Liver (tissue), 9 donors: ENCODE results near the gene RPGRIP1L. TPM values are rescaled to one million over a fixed set of nuclear protein-coding genes. Genes with fewer than 3 reads are reported as not detected.

Experiments
- DNase-seq: peaks from one replicate; pipeline ENCODE4 v3.0.0-alpha.2; 2017; ENCODE audit warnings: low spot score
- H3K27ac ChIP-seq, 2 donors: one replicate each; pipeline ENCODE4 v1.7.0; 2013; ENCODE audit warnings: inconsistent platforms in 2 of 2, low read length in 2 of 2, control low read depth in 1 of 2, low read depth in 1 of 2, mild to moderate bottlenecking in 1 of 2
- H3K27me3 ChIP-seq, 4 donors: one replicate each; pipeline versions ENCODE4 v1.6.1 to v1.7.0; 2013; ENCODE audit warnings: low read length in 3 of 4, inconsistent platforms in 1 of 4, mild to moderate bottlenecking in 1 of 4, moderate library complexity in 1 of 4; ENCODE audit not compliant: control insufficient read depth in 4 of 4, insufficient read depth in 4 of 4
- H3K36me3 ChIP-seq, 4 donors: one replicate each; pipeline versions ENCODE4 v1.6.1 to v1.7.0; 2013; ENCODE audit warnings: low read length in 3 of 4, mild to moderate bottlenecking in 3 of 4, low read depth in 1 of 4, moderate library complexity in 1 of 4; ENCODE audit not compliant: control insufficient read depth in 4 of 4, insufficient read depth in 3 of 4
- H3K4me1 ChIP-seq, 4 donors: one replicate each; pipeline versions ENCODE4 v1.6.1 to v1.7.0; 2013; ENCODE audit warnings: low read length in 3 of 4, mild to moderate bottlenecking in 3 of 4, moderate library complexity in 1 of 4; ENCODE audit not compliant: control insufficient read depth in 4 of 4, insufficient read depth in 4 of 4
- H3K4me3 ChIP-seq, 3 donors: one replicate each; pipeline versions ENCODE4 v1.6.1 to v1.7.0; 2013; ENCODE audit warnings: low read length in 3 of 3, control low read depth in 1 of 3, low read depth in 1 of 3, mild to moderate bottlenecking in 1 of 3
- H3K9ac ChIP-seq, 2 donors: one replicate each; pipeline ENCODE4 v1.7.0; 2013; ENCODE audit warnings: low read length in 2 of 2, mild to moderate bottlenecking in 2 of 2, moderate library complexity in 2 of 2, control low read depth in 1 of 2, low read depth in 1 of 2
- H3K9me3 ChIP-seq, 4 donors: one replicate each; pipeline versions ENCODE4 v1.6.1 to v1.7.0; 2013; ENCODE audit warnings: low read length in 3 of 4; ENCODE audit not compliant: control insufficient read depth in 4 of 4
- ATF3 ChIP-seq: IDR thresholded peaks from 2 replicates; pipeline ENCODE4 v1.6.1; 2016; ENCODE audit warnings: antibody characterized with exemption
- CTCF ChIP-seq: fragments of 150-350 bp; IDR thresholded peaks from 2 replicates; pipeline ENCODE4 v1.5.1; 2017; ENCODE audit warnings: improper control_type of control experiment, low read depth, low read length; ENCODE audit not compliant: missing input control
- EGR1 ChIP-seq, 2 donors: IDR thresholded peaks; 2 replicates each; pipeline ENCODE4 v1.6.1; 2016 to 2018; ENCODE audit warnings: antibody characterized with exemption in 2 of 2, low read depth in 2 of 2
- FOXA1 ChIP-seq: IDR thresholded peaks from 2 replicates; pipeline ENCODE4 v1.6.1; 2016; ENCODE audit warnings: antibody characterized with exemption
- FOXA2 ChIP-seq: IDR thresholded peaks from 2 replicates; pipeline ENCODE4 v1.6.1; 2016; ENCODE audit warnings: antibody characterized with exemption
- GABPA ChIP-seq, 2 donors: IDR thresholded peaks in 1 of 2; conservative IDR thresholded peaks in 1 of 2; 2 replicates each; pipeline ENCODE4 v1.6.1; 2016; ENCODE audit warnings: antibody characterized with exemption in 2 of 2, mild to moderate bottlenecking in 1 of 2, moderate library complexity in 1 of 2
- HNF4G ChIP-seq: IDR thresholded peaks from 2 replicates; pipeline ENCODE4 v1.6.1; 2016; ENCODE audit warnings: antibody characterized with exemption
- JUND ChIP-seq, 2 donors: IDR thresholded peaks; 2 replicates each; pipeline ENCODE4 v1.6.1; 2016; ENCODE audit warnings: antibody characterized with exemption in 2 of 2
- MAX ChIP-seq: IDR thresholded peaks from 2 replicates; pipeline ENCODE4 v1.6.1; 2016; ENCODE audit warnings: antibody characterized with exemption
- NR2F2 ChIP-seq: IDR thresholded peaks from 2 replicates; pipeline ENCODE4 v1.6.1; 2016; ENCODE audit warnings: antibody characterized with exemption
- RAD21 ChIP-seq, 2 donors: IDR thresholded peaks; 2 replicates each; pipeline ENCODE4 v1.6.1; 2016; ENCODE audit warnings: antibody characterized with exemption in 2 of 2, mild to moderate bottlenecking in 2 of 2
- REST ChIP-seq: IDR thresholded peaks from 2 replicates; pipeline ENCODE4 v1.6.1; 2016; ENCODE audit warnings: antibody characterized with exemption, mild to moderate bottlenecking
- RXRA ChIP-seq, 2 donors: IDR thresholded peaks; 2 replicates each; pipeline ENCODE4 v1.6.1; 2017 to 2018; ENCODE audit warnings: antibody characterized with exemption in 2 of 2, mild to moderate bottlenecking in 1 of 2
- SP1 ChIP-seq: IDR thresholded peaks from 2 replicates; pipeline ENCODE4 v1.6.1; 2018; ENCODE audit warnings: antibody characterized with exemption, mild to moderate bottlenecking
- YY1 ChIP-seq: IDR thresholded peaks from 2 replicates; pipeline ENCODE4 v1.6.1; 2016; ENCODE audit warnings: antibody characterized with exemption, mild to moderate bottlenecking
- ZBTB33 ChIP-seq: IDR thresholded peaks from 2 replicates; pipeline ENCODE4 v1.6.1; 2016; ENCODE audit warnings: antibody characterized with exemption
- WGBS: extraction: QIAGEN DNeasy Blood & Tissue Kit; methylation state at CpG from one replicate; pipeline ENCODE4 v1.1.7; 2013; 5-methylcytosine and 5-hydroxymethylcytosine counted together
- polyA plus RNA-seq, 2 donors: library from polyadenylated mRNA; stranded (reverse) in 1 of 2; unstranded in 1 of 2; fragments of 200-250 nt in 1 of 2; fragments of >200 nt in 1 of 2; fragmentation: Nextera tagmentation in 1 of 2; extraction: Ambion mirVana in 1 of 2; gene quantifications; one replicate each; pipeline versions ENCODE4 v1.2.1 to v1.2.3, GENCODE V29; 2013 to 2015
- total RNA-seq, 2 donors: library from RNA; depleted of rRNA; stranded (reverse); fragments of >200 nt; gene quantifications; one replicate each; pipeline ENCODE4 v1.2.3, GENCODE V29; 2014
- donor health status: healthy.
- donor health status: healthy.
- donor health status: healthy.
- donor health status: healthy.
- donor health status: healthy.

Gene RPGRIP1L
- total and polyA plus RNA-seq, 4 donors: 0.46 to 1.4 (median 0.89) TPM

DNA sequence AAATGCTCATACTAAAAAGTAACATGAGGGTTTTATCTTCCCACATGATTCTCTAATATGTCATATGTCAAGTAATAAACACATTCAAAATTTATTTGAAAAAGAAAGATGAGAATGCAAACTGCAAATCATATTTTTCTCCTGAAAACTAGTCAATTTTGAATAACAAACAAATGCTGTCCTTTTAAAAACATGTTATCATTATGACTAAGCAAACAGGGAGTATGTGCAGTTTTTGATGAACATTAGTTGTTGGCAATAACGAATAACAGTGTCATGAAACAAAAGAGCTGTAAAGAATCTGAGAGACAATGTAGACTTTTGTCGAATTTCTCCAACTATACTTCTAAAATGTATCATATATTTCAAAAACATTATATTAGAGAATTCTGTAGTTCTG, 34.8 kb downstream of the RPGRIP1L start:
- no peak for DNase-seq
- no peaks in the 10 kb centered on the region for H3K36me3 ChIP-seq
- no peak overlapping the region for H3K9ac ChIP-seq
- H3K27me3 ChIP-seq: no peaks in the 10 kb centered on the region
- H3K4me3 ChIP-seq: no peak overlapping the region
- no peak overlapping the region for H3K27ac ChIP-seq
- H3K9me3 ChIP-seq: no peaks in the 10 kb centered on the region
- WGBS: 91% methylated on average over 2 of the region's 2 CpGs
- H3K4me1 ChIP-seq: no peaks in the 10 kb centered on the region
- no peak for TF ChIP-seq JUND (IDR thresholded peaks at IDR 0.05)
- no peak for TF ChIP-seq GABPA (IDR thresholded peaks at IDR 0.05 in 1 of 2, conservative IDR thresholded peaks at IDR 0.05 in 1 of 2)
- TF ChIP-seq MAX: no peak
- TF ChIP-seq RXRA (IDR thresholded peaks at IDR 0.05): no peak
- TF ChIP-seq RAD21 (IDR thresholded peaks at IDR 0.05): no peak
- TF ChIP-seq EGR1 (IDR thresholded peaks at IDR 0.05; ENCODE audit: low read depth in 2 of 2): no peak
- no peak for TF ChIP-seq YY1

- Histone ChIP-seq H3K36me3 (no peaks in the 10 kb centered on the region), H3K27ac (no peak overlapping the region), H3K9ac (no peak overlapping the region), H3K4me3 (no peak overlapping the region), H3K4me1 (no peaks in the 10 kb centered on the region), H3K9me3 (no peaks in the 10 kb centered on the region), H3K27me3 (no peaks in the 10 kb centered on the region)
- 96% methylated on average over 3 of the region's 3 CpGs for WGBS
- no peak for TF ChIP-seq ZBTB33
- no peak for TF ChIP-seq GABPA (IDR thresholded peaks at IDR 0.05 in 1 of 2, conservative IDR thresholded peaks at IDR 0.05 in 1 of 2)
- no peak for DNase-seq
Measured at GRCh38 chr16:53666786-53667415, 36.8 kb downstream of the RPGRIP1L start.

GRCh38 chr16:53664724-53665345, 38.8 kb downstream of the RPGRIP1L start:
- Histone ChIP-seq H3K4me1 (no peaks in the 10 kb centered on the region), H3K27me3 (no peaks in the 10 kb centered on the region), H3K36me3 (no peaks in the 10 kb centered on the region), H3K9me3 (no peaks in the 10 kb centered on the region), H3K9ac (no peak overlapping the region), H3K4me3 (no peak overlapping the region), H3K27ac (no peak overlapping the region)
- DNase-seq: no peak
- 75% methylated on average over 7 of the region's 7 CpGs for WGBS
- TF ChIP-seq ATF3 (no peak), FOXA2 (no peak), ZBTB33 (no peak), CTCF (no peak), EGR1 (IDR thresholded peaks at IDR 0.05; ENCODE audit: low read depth in 2 of 2) (no peak), SP1 (no peak), RAD21 (IDR thresholded peaks at IDR 0.05) (no peak), HNF4G (no peak), NR2F2 (no peak), MAX (no peak), FOXA1 (no peak), YY1 (no peak), RXRA (IDR thresholded peaks at IDR 0.05) (no peak), JUND (IDR thresholded peaks at IDR 0.05) (no peak), REST (no peak)
